VCaP (cell line): Measurements from ENCODE around the gene RPL27.

Source experiments
- H3K27ac ChIP-seq: fragments of 450-650 bp; 2 replicates; pipeline ENCODE4 v1.5.1; 2017
- CTCF ChIP-seq: fragments of 450-650 bp; conservative IDR thresholded peaks from 2 replicates; pipeline ENCODE4 v1.5.1; 2017; ENCODE audit warnings: mild to moderate bottlenecking, moderate library complexity

Gene RPL27

GRCh38 chr17:43003542-43004172 is 5.4 kb downstream of the RPL27 start:
- H3K27ac ChIP-seq, result no peak overlapping the region
- no peak for TF ChIP-seq CTCF

- peak within 1 kb of the TSS; percentile 26; the same call in 1 of the 2 replicates for H3K27ac ChIP-seq
- no peak for TF ChIP-seq CTCF
These were observed 8.7 kb downstream of the RPL27 start, which contains the start of gene IFI35 for GRCh38 chr17:43006639-43007551. IFI35 (plus strand) TSS chr17:43006784; CDS start chr17:43006948, 164 bp downstream.

GRCh38 chr17:43010667-43011308 is 12.6 kb downstream of the RPL27 start:
- H3K27ac ChIP-seq, result peak overlapping the region; percentile 63

GRCh38 chr17:43011728-43012472 is 13.7 kb downstream of the RPL27 start:
- TF ChIP-seq CTCF, result no peak

More at GRCh38 chr17:43010667-43011308, 12.6 kb downstream of the RPL27 start:
- TF ChIP-seq CTCF, result no peak

GRCh38 chr17:43013296-43013695 is 15.1 kb downstream of the RPL27 start:
- H3K27ac ChIP-seq, result no peak overlapping the region
- no peak for TF ChIP-seq CTCF

More at GRCh38 chr17:43011728-43012472, 13.7 kb downstream of the RPL27 start:
- peak overlapping the region; percentile 63 for H3K27ac ChIP-seq

- no peak for TF ChIP-seq CTCF
- H3K27ac ChIP-seq, result no peak overlapping the region
These were observed 15.9 kb downstream of the RPL27 start for GRCh38 chr17:43014020-43014648.
